Daoy (cell line): ENCODE data around the gene FNIP2. TPM values are rescaled to one million over a fixed set of nuclear protein-coding genes. Genes with fewer than 3 reads are reported as not detected.

Experiments
- DNase-seq: peaks from one replicate; pipeline ENCODE4 v3.0.0-alpha.2; 2015; ENCODE audit warnings: low read depth
- total RNA-seq: library from RNA; depleted of rRNA; stranded (reverse); fragments of >200 nt; shearing (Covaris generic); gene quantifications from 2 replicates; pipeline ENCODE4 v1.2.3, GENCODE V29; 2014

FNIP2 gene
- total RNA-seq, 1 experiment from 2014 or later = 12.5 TPM

GRCh38 chr4:158837527-158838141 lies 68.8 kb downstream of the FNIP2 start:
- DNase-seq = no peak

GRCh38 chr4:158840131-158840530 lies 71.3 kb downstream of the FNIP2 start:
- no peak for DNase-seq

- DNase-seq = no peak
Measured at GRCh38 chr4:158841540-158841939, 72.7 kb downstream of the FNIP2 start.

GRCh38 chr4:158845311-158846041 lies 76.7 kb downstream of the FNIP2 start:
- DNase-seq = no peak

- no peak for DNase-seq
Measured at GRCh38 chr4:158847535-158847934, 78.7 kb downstream of the FNIP2 start.

- DNase-seq = no peak
Measured at GRCh38 chr4:158849681-158850080, 80.9 kb downstream of the FNIP2 start.

GRCh38 chr4:158850371-158850770 lies 81.5 kb downstream of the FNIP2 start:
- DNase-seq = no peak

- DNase-seq = no peak
Measured at GRCh38 chr4:158850800-158851644, 82.2 kb downstream of the FNIP2 start.

GRCh38 chr4:158854236-158854635 lies 85.4 kb downstream of the FNIP2 start:
- DNase-seq = no peak

GRCh38 chr4:158856852-158857251 lies 88.0 kb downstream of the FNIP2 start:
- no peak for DNase-seq

GRCh38 chr4:158857951-158858350 lies 89.1 kb downstream of the FNIP2 start:
- DNase-seq = no peak

GRCh38 chr4:158858410-158859199 lies 89.8 kb downstream of the FNIP2 start:
- DNase-seq = no peak

- DNase-seq = no peak
Measured at GRCh38 chr4:158859661-158860060, 90.8 kb downstream of the FNIP2 start.

- no peak for DNase-seq
Measured at GRCh38 chr4:158860856-158861255, 92.0 kb downstream of the FNIP2 start.

- DNase-seq = no peak
Measured at GRCh38 chr4:158861281-158861680, 92.5 kb downstream of the FNIP2 start.

- DNase-seq = no peak
Measured at GRCh38 chr4:158861766-158862165, 92.9 kb downstream of the FNIP2 start.

GRCh38 chr4:158863296-158863695 lies 94.5 kb downstream of the FNIP2 start:
- DNase-seq = no peak

GRCh38 chr4:158865520-158866177 lies 96.8 kb downstream of the FNIP2 start:
- no peak for DNase-seq

- DNase-seq = no peak
Measured at GRCh38 chr4:158869001-158869400, 100.2 kb downstream of the FNIP2 start.

GRCh38 chr4:158869761-158870160 lies 100.9 kb downstream of the FNIP2 start:
- no peak for DNase-seq

- DNase-seq = no peak
Measured at GRCh38 chr4:158870282-158870625, 101.4 kb downstream of the FNIP2 start.
